ENCODE measurements around the gene TTC39A. TPM values are rescaled to one million over a fixed set of nuclear protein-coding genes. Genes with fewer than 3 reads are reported as not detected.

Gene TTC39A
- total RNA-seq, 1 donor from 2014 or later = 0.95 TPM

DNA sequence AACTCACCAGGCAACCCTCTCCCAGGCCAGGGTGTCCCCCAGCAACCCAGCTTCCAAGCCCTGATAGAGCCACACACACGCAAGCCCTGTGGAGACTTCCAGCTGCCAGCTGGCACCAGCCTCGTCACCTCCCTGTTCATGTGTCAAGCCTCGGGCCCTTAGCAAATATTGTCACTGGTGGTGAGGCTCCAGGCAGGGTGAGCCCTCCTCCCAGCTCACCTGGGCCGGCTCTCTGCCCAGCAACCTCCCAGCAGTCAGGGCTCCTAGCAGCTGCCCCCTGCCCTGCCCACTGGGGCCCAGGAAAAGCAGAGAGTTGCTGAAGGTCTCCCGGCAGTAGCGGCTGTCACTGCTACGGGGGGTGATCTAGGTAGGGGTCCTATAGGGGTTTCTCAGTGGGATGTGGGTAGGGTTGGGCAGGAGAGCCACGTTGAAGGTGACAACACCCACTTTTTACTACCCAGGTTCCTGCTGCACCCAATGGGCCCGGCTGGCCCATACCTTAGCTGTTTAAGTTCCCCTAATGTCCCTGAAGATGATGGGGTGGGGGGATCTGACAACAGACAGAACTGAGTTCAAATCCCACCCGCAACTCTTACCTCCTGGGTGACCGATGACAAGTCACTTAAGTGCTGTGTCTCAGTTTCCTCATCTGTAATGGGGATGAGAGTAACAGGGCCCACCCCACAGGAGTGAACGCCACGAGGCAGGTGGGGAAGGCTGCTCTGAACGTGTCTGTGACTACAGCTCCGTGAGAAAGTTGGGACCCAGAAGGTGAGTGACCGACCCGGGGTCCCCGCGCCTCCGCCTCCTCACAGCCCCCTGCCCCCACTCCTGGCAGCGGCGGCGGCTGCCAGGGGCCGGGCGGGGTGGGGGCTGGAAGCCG lies 678 bp downstream of the TTC39A start:
- Mint-ChIP-seq H3K4me1 (ENCODE audit: unreplicated experiment) (peaks cover 7% of the 10 kb centered on the region), H3K27me3 (ENCODE audit: unreplicated experiment) (peaks cover 5% of the 10 kb centered on the region), H3K36me3 (ENCODE audit: low read depth, unreplicated experiment) (peaks cover 4% of the 10 kb centered on the region), H3K4me3 (ENCODE audit: unreplicated experiment) (peak overlapping the region; percentile 79), H3K9me3 (ENCODE audit: unreplicated experiment) (no peaks in the 10 kb centered on the region), H3K27ac (ENCODE audit: unreplicated experiment) (no peak overlapping the region)
- TF ChIP-seq, protein P1, sequence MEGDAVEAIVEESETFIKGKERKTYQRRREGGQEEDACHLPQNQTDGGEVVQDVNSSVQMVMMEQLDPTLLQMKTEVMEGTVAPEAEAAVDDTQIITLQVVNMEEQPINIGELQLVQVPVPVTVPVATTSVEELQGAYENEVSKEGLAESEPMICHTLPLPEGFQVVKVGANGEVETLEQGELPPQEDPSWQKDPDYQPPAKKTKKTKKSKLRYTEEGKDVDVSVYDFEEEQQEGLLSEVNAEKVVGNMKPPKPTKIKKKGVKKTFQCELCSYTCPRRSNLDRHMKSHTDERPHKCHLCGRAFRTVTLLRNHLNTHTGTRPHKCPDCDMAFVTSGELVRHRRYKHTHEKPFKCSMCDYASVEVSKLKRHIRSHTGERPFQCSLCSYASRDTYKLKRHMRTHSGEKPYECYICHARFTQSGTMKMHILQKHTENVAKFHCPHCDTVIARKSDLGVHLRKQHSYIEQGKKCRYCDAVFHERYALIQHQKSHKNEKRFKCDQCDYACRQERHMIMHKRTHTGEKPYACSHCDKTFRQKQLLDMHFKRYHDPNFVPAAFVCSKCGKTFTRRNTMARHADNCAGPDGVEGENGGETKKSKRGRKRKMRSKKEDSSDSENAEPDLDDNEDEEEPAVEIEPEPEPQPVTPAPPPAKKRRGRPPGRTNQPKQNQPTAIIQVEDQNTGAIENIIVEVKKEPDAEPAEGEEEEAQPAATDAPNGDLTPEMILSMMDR (IDR thresholded peaks at IDR 0.05; ENCODE audit: unreplicated experiment) = no peak
- DNase-seq (ENCODE audit: low spot score) = no peak

DNA sequence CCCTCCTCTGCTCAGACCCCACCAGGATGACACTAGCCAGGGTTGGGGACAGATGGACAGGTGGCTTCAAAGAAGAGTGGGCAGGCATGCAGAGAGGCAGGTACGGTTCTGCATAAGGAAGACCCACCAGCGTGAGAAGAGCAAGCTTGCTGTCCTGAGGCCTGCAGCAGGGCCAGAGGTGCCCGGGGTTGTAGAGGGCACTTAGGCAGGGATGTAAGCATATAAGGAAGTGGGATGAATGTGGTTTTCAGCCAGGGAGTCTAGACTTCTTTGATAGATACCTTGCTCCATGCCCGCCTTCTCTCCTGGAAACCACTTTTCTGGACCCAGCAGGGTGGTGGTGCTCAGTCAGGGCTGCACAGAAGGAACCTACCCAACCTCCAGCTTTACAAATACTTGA lies 1.4 kb downstream of the TTC39A start:
- Mint-ChIP-seq H3K4me1 (ENCODE audit: unreplicated experiment) (peaks cover 7% of the 10 kb centered on the region), H3K9me3 (ENCODE audit: unreplicated experiment) (no peaks in the 10 kb centered on the region), H3K4me3 (ENCODE audit: unreplicated experiment) (no peak overlapping the region), H3K27me3 (ENCODE audit: unreplicated experiment) (peaks cover 5% of the 10 kb centered on the region), H3K27ac (ENCODE audit: unreplicated experiment) (peak overlapping the region; percentile 30), H3K36me3 (ENCODE audit: low read depth, unreplicated experiment) (peaks cover 4% of the 10 kb centered on the region)
- DNase-seq (ENCODE audit: low spot score) = no peak
- TF ChIP-seq, protein P1 (IDR thresholded peaks at IDR 0.05; ENCODE audit: unreplicated experiment) = no peak

DNA sequence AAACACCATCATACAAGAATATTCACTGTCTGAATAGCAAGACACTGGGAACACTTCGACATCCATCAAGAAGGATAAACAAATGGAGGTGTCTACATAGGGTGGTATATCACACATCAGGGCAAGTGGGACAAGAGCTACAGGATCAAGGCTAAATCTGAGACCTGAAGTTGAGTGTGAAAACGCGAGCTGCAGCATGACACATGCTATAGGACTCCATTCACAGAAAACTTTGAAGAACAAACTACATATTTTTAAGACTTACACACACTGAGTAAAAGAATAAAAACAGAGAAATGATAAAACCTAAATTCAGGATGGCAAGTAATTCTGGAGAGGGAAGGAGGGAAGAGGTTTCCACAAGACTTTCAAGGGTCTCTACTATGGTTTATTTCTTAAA lies 2.1 kb downstream of the TTC39A start:
- Mint-ChIP-seq H3K36me3 (ENCODE audit: low read depth, unreplicated experiment) (peaks cover 4% of the 10 kb centered on the region), H3K9me3 (ENCODE audit: unreplicated experiment) (no peaks in the 10 kb centered on the region), H3K27me3 (ENCODE audit: unreplicated experiment) (peaks cover 5% of the 10 kb centered on the region), H3K4me1 (ENCODE audit: unreplicated experiment) (peaks cover 7% of the 10 kb centered on the region), H3K27ac (ENCODE audit: unreplicated experiment) (no peak overlapping the region), H3K4me3 (ENCODE audit: unreplicated experiment) (no peak overlapping the region)
- TF ChIP-seq, protein P1 (IDR thresholded peaks at IDR 0.05; ENCODE audit: unreplicated experiment) = no peak
- DNase-seq (ENCODE audit: low spot score) = no peak

DNA sequence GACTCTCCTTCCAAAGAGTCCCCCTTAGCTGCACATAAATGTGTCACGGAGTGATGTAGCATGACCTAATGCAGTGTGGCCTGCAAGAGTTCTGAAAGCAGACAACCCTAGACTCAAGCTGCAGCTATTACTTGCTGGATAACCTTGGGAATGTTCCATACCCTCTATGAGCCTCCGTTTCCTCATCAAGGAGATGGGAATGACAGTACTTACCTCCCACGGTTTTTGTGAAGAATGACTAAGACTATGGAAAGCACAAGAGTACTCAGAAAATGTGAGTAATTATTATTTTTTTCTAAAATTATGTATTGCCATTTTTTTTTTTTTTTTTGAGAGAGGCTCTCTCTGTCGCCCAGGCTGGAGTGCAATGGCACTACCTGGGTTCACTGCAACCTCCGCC lies 3.0 kb downstream of the TTC39A start:
- DNase-seq (ENCODE audit: low spot score) = no peak
- Mint-ChIP-seq H3K27me3 (ENCODE audit: unreplicated experiment) (peaks cover 6% of the 10 kb centered on the region), H3K4me3 (ENCODE audit: unreplicated experiment) (no peak overlapping the region), H3K36me3 (ENCODE audit: low read depth, unreplicated experiment) (peaks cover 4% of the 10 kb centered on the region), H3K9me3 (ENCODE audit: unreplicated experiment) (no peaks in the 10 kb centered on the region), H3K4me1 (ENCODE audit: unreplicated experiment) (peaks cover 7% of the 10 kb centered on the region), H3K27ac (ENCODE audit: unreplicated experiment) (no peak overlapping the region)
- TF ChIP-seq, protein P1 (IDR thresholded peaks at IDR 0.05; ENCODE audit: unreplicated experiment) = no peak

DNA sequence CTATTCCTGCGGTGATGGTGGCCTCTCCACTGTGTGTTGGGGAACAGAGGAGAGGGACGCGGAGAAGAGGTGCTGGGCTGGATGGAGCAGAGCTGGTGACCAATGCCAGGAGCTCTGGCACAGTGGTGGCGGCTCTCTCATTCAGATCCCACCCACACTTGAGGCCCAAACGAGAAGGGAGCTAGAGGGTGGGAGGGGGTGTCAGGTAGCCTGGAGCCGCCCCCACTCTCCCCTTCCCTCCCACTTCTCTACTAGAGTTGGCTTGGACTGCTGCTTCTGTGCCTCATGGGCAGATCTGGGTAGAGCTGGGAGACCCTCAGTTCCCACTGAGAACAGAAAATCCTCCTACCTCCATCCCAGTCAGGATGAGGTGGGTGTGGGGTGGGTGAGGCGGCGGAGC lies 3.5 kb downstream of the TTC39A start:
- no peak for DNase-seq (ENCODE audit: low spot score)
- TF ChIP-seq, protein P1 (IDR thresholded peaks at IDR 0.05; ENCODE audit: unreplicated experiment) = no peak
- Mint-ChIP-seq H3K4me1 (ENCODE audit: unreplicated experiment) (peaks cover 7% of the 10 kb centered on the region), H3K36me3 (ENCODE audit: low read depth, unreplicated experiment) (peaks cover 4% of the 10 kb centered on the region), H3K27ac (ENCODE audit: unreplicated experiment) (no peak overlapping the region), H3K4me3 (ENCODE audit: unreplicated experiment) (no peak overlapping the region), H3K27me3 (ENCODE audit: unreplicated experiment) (peaks cover 7% of the 10 kb centered on the region), H3K9me3 (ENCODE audit: unreplicated experiment) (no peaks in the 10 kb centered on the region)
